Glutamatergic neuron (in vitro differentiated cells): ENCODE data around the gene SMCO1. TPM values are rescaled to one million over a fixed set of nuclear protein-coding genes. Genes with fewer than 3 reads are reported as not detected.
"Not testable (repeated sequence)": the region's sequence is repeated elsewhere in the genome, so short reads cannot be mapped to it uniquely, and the experiment has no call there.

Experiments used
- DNase-seq: peaks from one replicate; pipeline ENCODE4 v3.0.0; 2022
- H3K27ac Mint-ChIP-seq: one replicate; pipeline ENCODE4 v1.8.0; 2020; ENCODE audit warnings: mild to moderate bottlenecking, mixed read lengths, inconsistent platforms; ENCODE audit not compliant: unreplicated experiment
- H3K27me3 Mint-ChIP-seq: one replicate; pipeline ENCODE4 v1.8.0; 2020; ENCODE audit warnings: mild to moderate bottlenecking, moderate library complexity, mixed read lengths, inconsistent platforms; ENCODE audit not compliant: unreplicated experiment
- H3K36me3 Mint-ChIP-seq: one replicate; pipeline ENCODE4 v1.8.0; 2020; ENCODE audit warnings: mild to moderate bottlenecking, mixed read lengths, inconsistent platforms; ENCODE audit not compliant: unreplicated experiment
- H3K4me1 Mint-ChIP-seq: one replicate; pipeline ENCODE4 v1.8.0; 2020; ENCODE audit warnings: mild to moderate bottlenecking, low read depth, mixed read lengths, inconsistent platforms; ENCODE audit not compliant: unreplicated experiment
- H3K4me3 Mint-ChIP-seq: one replicate; pipeline ENCODE4 v1.8.0; 2020; ENCODE audit warnings: mild to moderate bottlenecking, mixed read lengths, inconsistent platforms; ENCODE audit not compliant: unreplicated experiment
- H3K9me3 Mint-ChIP-seq: one replicate; pipeline ENCODE4 v1.8.0; 2020; ENCODE audit warnings: mild to moderate bottlenecking, moderate library complexity, mixed read lengths, inconsistent platforms; ENCODE audit not compliant: unreplicated experiment
- CTCF ChIP-seq: fragments of 200-600 bp; sonication (generic); IDR thresholded peaks from one replicate; pipeline ENCODE4 v1.5.0; 2021; ENCODE audit not compliant: partially characterized antibody, unreplicated experiment
- total RNA-seq: library from RNA; stranded (reverse); fragmentation: NEBNext Ultra II Directional; extraction: Animal tissue kit (Norgen Biotek cat#: 25700); gene quantifications from one replicate; pipeline ENCODE4 v1.2.1, GENCODE V29; 2021; ENCODE audit not compliant: unreplicated experiment

SMCO1 gene
- total RNA-seq, 1 donor from 2014 or later, result not detected

- H3K9me3 Mint-ChIP-seq, result peaks cover 16% of the 10 kb centered on the region
- H3K4me3 Mint-ChIP-seq, result no peak overlapping the region
- H3K4me1 Mint-ChIP-seq, result no peaks in the 10 kb centered on the region
- H3K27ac Mint-ChIP-seq, result no peak overlapping the region
- H3K27me3 Mint-ChIP-seq, result no peaks in the 10 kb centered on the region
- peaks cover 33% of the 10 kb centered on the region for H3K36me3 Mint-ChIP-seq
- no peak for DNase-seq
- TF ChIP-seq CTCF, result no peak
These were observed 2.1 kb upstream of the SMCO1 start for GRCh38 chr3:196517162-196517800.

GRCh38 chr3:196514350-196514716 is 813 bp downstream of the SMCO1 start:
- no peak for TF ChIP-seq CTCF
- Mint-ChIP-seq H3K9me3 (peaks cover 7% of the 10 kb centered on the region), H3K4me1 (no peaks in the 10 kb centered on the region), H3K4me3 (no peak overlapping the region), H3K27ac (no peak overlapping the region), H3K36me3 (peaks cover 10% of the 10 kb centered on the region), H3K27me3 (peaks cover 2% of the 10 kb centered on the region)
- no peak for DNase-seq

- Mint-ChIP-seq H3K36me3 (peaks cover 6% of the 10 kb centered on the region), H3K4me3 (no peak overlapping the region)
- TF ChIP-seq CTCF, result no peak
These were observed 1.3 kb downstream of the SMCO1 start for GRCh38 chr3:196513697-196514349.

GRCh38 chr3:196511646-196512425 is 3.3 kb downstream of the SMCO1 start:
- not testable (repeated sequence) for H3K4me1 Mint-ChIP-seq, H3K4me3 Mint-ChIP-seq, H3K27me3 Mint-ChIP-seq, H3K9me3 Mint-ChIP-seq, DNase-seq, H3K36me3 Mint-ChIP-seq, H3K27ac Mint-ChIP-seq

More at GRCh38 chr3:196513697-196514349, 1.3 kb downstream of the SMCO1 start:
- Mint-ChIP-seq H3K27me3 (peaks cover 2% of the 10 kb centered on the region), H3K27ac (no peak overlapping the region), H3K4me1 (no peaks in the 10 kb centered on the region), H3K9me3 (peaks cover 4% of the 10 kb centered on the region)
- no peak for DNase-seq

GRCh38 chr3:196511108-196511507 is 4.0 kb downstream of the SMCO1 start:
- not testable (repeated sequence) for H3K27me3 Mint-ChIP-seq, DNase-seq, H3K36me3 Mint-ChIP-seq, H3K27ac Mint-ChIP-seq, H3K4me1 Mint-ChIP-seq, H3K4me3 Mint-ChIP-seq, H3K9me3 Mint-ChIP-seq
